K562 (cell line): ENCODE data around the gene SLC6A6. TPM values are rescaled to one million over a fixed set of nuclear protein-coding genes. Genes with fewer than 3 reads are reported as not detected.

ENCODE experiments used
- ATAC-seq: fragments of 200-7000 bp; cut with Tn5 transposase; 3 replicates; pipeline ENCODE4 v1.9.1; 2020; ENCODE audit warnings: moderate library complexity
- BruUV-seq: library from RNA; stranded (reverse); fragments of 400-500 nt; replicated peaks from 2 replicates; lab custom pipeline; 2021; lab: Mats Ljungman, UMichigan
- CTCF ChIA-PET: fragments of 300-600 bp; formaldehyde crosslinking; extraction: SDS; loops from one replicate; lab custom pipeline; 2021; ENCODE audit warnings: low intra/inter-chr PET ratio; lab: Yijun Ruan, JAX
- POLR2A ChIA-PET: fragments of 300-600, 350-650 bp; sonication (Branson Sonifier 250); formaldehyde crosslinking; extraction: SDS; loops from one replicate; lab custom pipeline; 2021; ENCODE audit warnings: antibody characterized with exemption, inconsistent platforms; lab: Yijun Ruan, JAX
- DNase-seq, 4 experiments: peaks; one replicate each; pipeline versions ENCODE4 v3.0.0 to v3.0.0-alpha.2; 2011 to 2018; ENCODE audit warnings: low spot score in 3 of 4, mixed read lengths in 3 of 4; ENCODE audit errors: extremely low read depth in 1 of 4
- FAIRE-seq: peaks from 2 replicates; lab custom pipeline; 2011; peaks lifted over from hg19 to GRCh38; lab: Jason Lieb, UNC
- H2AFZ ChIP-seq: 2 replicates; pipeline ENCODE4 v1.6.0; 2011; ENCODE audit warnings: low read depth, low read length, control low read depth, inconsistent platforms
- H3K27ac ChIP-seq: fragments of 200-600 bp; 3 replicates; pipeline ENCODE4 v1.8.0; 2011; ENCODE audit warnings: low read depth, mild to moderate bottlenecking, control low read depth, inconsistent platforms, low read length, moderate library complexity, mixed read lengths; ENCODE audit errors: extremely low read depth
- H3K27me3 ChIP-seq, 2 experiments: fragments of 300-600 bp in 1 of 2; 2 replicates in 1 of 2; 3 replicates in 1 of 2; pipeline versions ENCODE4 v1.6.0 to v1.8.0; 2011; ENCODE audit warnings: inconsistent platforms in 2 of 2, low read length in 2 of 2, mild to moderate bottlenecking in 1 of 2, mixed read lengths in 1 of 2, moderate library complexity in 1 of 2; ENCODE audit not compliant: control insufficient read depth in 2 of 2, insufficient read depth in 2 of 2
- H3K36me3 ChIP-seq: fragments of 300-600 bp; 3 replicates; pipeline ENCODE4 v1.8.0; 2011; ENCODE audit warnings: mild to moderate bottlenecking, low read length, inconsistent platforms; ENCODE audit not compliant: control insufficient read depth, insufficient read depth
- H3K4me1 ChIP-seq, 2 experiments: fragments of 200-600 bp in 1 of 2; replicated peaks in 1 of 2; 2 replicates in 1 of 2; 3 replicates in 1 of 2; pipeline versions ENCODE4 v1.5.1 to v1.8.0; 2011; ENCODE audit warnings: inconsistent platforms in 2 of 2, low read length in 2 of 2, mild to moderate bottlenecking in 1 of 2, mixed read lengths in 1 of 2, moderate library complexity in 1 of 2; ENCODE audit not compliant: control insufficient read depth in 2 of 2, insufficient read depth in 2 of 2
- H3K4me2 ChIP-seq: 2 replicates; pipeline ENCODE4 v1.6.1; 2011; ENCODE audit warnings: low read length, control low read depth, inconsistent platforms, mixed read lengths; ENCODE audit not compliant: insufficient read depth
- H3K4me3 ChIP-seq: fragments of 200-600 bp; sonication (generic), shearing (Covaris generic); 2 replicates; pipeline ENCODE4 v1.5.1; 2016; ENCODE audit warnings: control low read depth, inconsistent platforms
- H3K79me2 ChIP-seq: fragments of 200-600 bp; 3 replicates; pipeline ENCODE4 v1.8.0; 2011; ENCODE audit warnings: low read length, inconsistent platforms; ENCODE audit not compliant: control insufficient read depth, insufficient read depth
- H3K9ac ChIP-seq, 2 experiments: 2 replicates each; pipeline versions ENCODE4 v1.6.0 to v1.6.1; 2011; ENCODE audit warnings: low read depth in 2 of 2, low read length in 2 of 2, control low read depth in 1 of 2, inconsistent platforms in 1 of 2, mild to moderate bottlenecking in 1 of 2, mixed read lengths in 1 of 2; ENCODE audit not compliant: insufficient read depth in 1 of 2
- H3K9me1 ChIP-seq: one replicate; pipeline ENCODE4 v1.6.0; 2011; ENCODE audit warnings: inconsistent platforms, mild to moderate bottlenecking, low read length, moderate library complexity; ENCODE audit not compliant: control insufficient read depth, insufficient read depth
- H3K9me3 ChIP-seq: replicated peaks from 2 replicates; pipeline ENCODE4 v1.5.1; 2011; ENCODE audit warnings: low read depth, low read length, inconsistent platforms; ENCODE audit not compliant: control insufficient read depth, insufficient read depth
- H4K20me1 ChIP-seq: replicated peaks from 2 replicates; pipeline ENCODE4 v1.6.1; 2011; ENCODE audit warnings: low read length, inconsistent platforms, mixed read lengths; ENCODE audit not compliant: control insufficient read depth, insufficient read depth
- ARID3A ChIP-seq: IDR thresholded peaks from 2 replicates; pipeline ENCODE4 v1.6.1; 2012; ENCODE audit warnings: low read depth, low read length, improper control_type of control experiment, borderline replicate concordance
- CBFB ChIP-seq: sonication (generic); formaldehyde crosslinking; IDR thresholded peaks from 2 replicates; pipeline ENCODE4 v1.4.0; 2020; ENCODE audit warnings: mild to moderate bottlenecking, missing genetic modification reagents
- CREM ChIP-seq: IDR thresholded peaks from 2 replicates; pipeline ENCODE4 v1.6.1; 2014; ENCODE audit warnings: antibody characterized with exemption, low read depth
- HCFC1 ChIP-seq: IDR thresholded peaks from 2 replicates; pipeline ENCODE4 v1.6.1; 2012; ENCODE audit warnings: low read depth, low read length, improper control_type of control experiment
- HNRNPLL ChIP-seq: fragments of 200-400 bp; formaldehyde crosslinking; IDR thresholded peaks from 2 replicates; pipeline ENCODE4 v1.6.1; 2017; ENCODE audit warnings: low read length, low read depth, mild to moderate bottlenecking; ENCODE audit not compliant: poor library complexity, severe bottlenecking
- IFI16 ChIP-seq: fragments of 250-450 bp; sonication (Bioruptor Pico); IDR thresholded peaks from 2 replicates; pipeline ENCODE4 v2.1.2; 2022; ENCODE audit warnings: mild to moderate bottlenecking, inconsistent platforms
- LEF1 ChIP-seq: fragments of 450-650 bp; IDR thresholded peaks from 2 replicates; pipeline ENCODE4 v1.6.1; 2016; ENCODE audit warnings: mild to moderate bottlenecking
- NFXL1 ChIP-seq: fragments of 450-650 bp; formaldehyde crosslinking; IDR thresholded peaks from 2 replicates; pipeline ENCODE4 v1.4.0; 2021; ENCODE audit warnings: mild to moderate bottlenecking
- NR3C1 ChIP-seq: sonication (generic); formaldehyde crosslinking; IDR thresholded peaks from 2 replicates; pipeline ENCODE4 v1.8.1; 2022; ENCODE audit warnings: missing genetic modification reagents
- POU5F1 ChIP-seq: fragments of 150-350 bp; IDR thresholded peaks from 2 replicates; pipeline ENCODE4 v1.6.1; 2014; ENCODE audit warnings: borderline replicate concordance, low read length, low read depth, mild to moderate bottlenecking; ENCODE audit not compliant: partially characterized antibody
- PRMT5 ChIP-seq: sonication (generic); formaldehyde crosslinking; IDR thresholded peaks from 2 replicates; pipeline ENCODE4 v1.5.0; 2020; ENCODE audit warnings: missing genetic modification reagents
- PTRF ChIP-seq: fragments of 450-650 bp; IDR thresholded peaks from 2 replicates; pipeline ENCODE4 v1.6.1; 2016; ENCODE audit warnings: mild to moderate bottlenecking, missing genetic modification characterization, missing compliant biosample characterization
- RBM22 ChIP-seq: fragments of 200-400 bp; formaldehyde crosslinking; IDR thresholded peaks from 2 replicates; pipeline ENCODE4 v1.6.1; 2018; ENCODE audit warnings: low read length, low read depth; ENCODE audit not compliant: poor library complexity, severe bottlenecking
- SMAD2 ChIP-seq: fragments of 150-350 bp; IDR thresholded peaks from 2 replicates; pipeline ENCODE4 v1.6.1; 2014; ENCODE audit warnings: low read depth, mild to moderate bottlenecking, low read length
- SRF ChIP-seq, 2 experiments: fragments of 250-450, 450-650 bp in 1 of 2; sonication (Bioruptor Pico) in 1 of 2; sonication (generic) in 1 of 2; formaldehyde crosslinking; IDR thresholded peaks; 2 replicates each; pipeline versions ENCODE4 v1.5.0 to v1.5.1; 2020 to 2022; ENCODE audit warnings: mild to moderate bottlenecking in 1 of 2, missing genetic modification reagents in 1 of 2
- TFAP4 ChIP-seq: sonication (generic); formaldehyde crosslinking; IDR thresholded peaks from 2 replicates; pipeline ENCODE4 v1.8.0; 2022; ENCODE audit warnings: missing genetic modification reagents, mild to moderate bottlenecking, moderate library complexity, borderline replicate concordance
- XRCC5 ChIP-seq: fragments of 200-400 bp; formaldehyde crosslinking; IDR thresholded peaks from 2 replicates; pipeline ENCODE4 v1.6.1; 2017; ENCODE audit warnings: low read depth, mild to moderate bottlenecking, low read length
- ZBTB9 ChIP-seq: fragments of 450-650 bp; formaldehyde crosslinking; IDR thresholded peaks from 2 replicates; pipeline ENCODE4 v1.4.0; 2020; ENCODE audit warnings: mild to moderate bottlenecking, moderate library complexity
- ZFPM2 ChIP-seq: fragments of 250-450 bp; sonication (Bioruptor Pico); IDR thresholded peaks from 2 replicates; pipeline ENCODE4 v1.5.1; 2022; ENCODE audit warnings: mild to moderate bottlenecking
- ZNF668 ChIP-seq: fragments of 250-450 bp; sonication (Bioruptor Pico); IDR thresholded peaks from 2 replicates; pipeline ENCODE4 v1.8.0; 2022; ENCODE audit warnings: mild to moderate bottlenecking, inconsistent platforms
- WGBS: fragments of 100-300 bp; shearing (Covaris generic); methylation state at CpG from one replicate; pipeline ENCODE4 v1.1.6; 2016; ENCODE audit warnings: low coverage, mixed read lengths; ENCODE audit not compliant: insufficient coverage; ENCODE audit errors: missing lambda C conversion rate; 5-methylcytosine and 5-hydroxymethylcytosine counted together
- in situ Hi-C: fragments of 300-500 bp; cut with MboI; formaldehyde crosslinking; loops from 4 replicates; pipeline ENCODE4 v1.15.0; 2018; ENCODE audit warnings: inconsistent platforms, mixed read lengths
- intact Hi-C: fragments of 100-400 bp; cut with micrococcal nuclease; formaldehyde crosslinking; loops from 2 replicates; pipeline ENCODE4 v1.14.2; 2022
- polyA plus RNA-seq, 8 experiments: library from polyadenylated mRNA; depleted of rRNA in 4 of 8; stranded (reverse) in 5 of 8; unstranded in 3 of 8; fragments of >200 nt; fragmentation: Nextera tagmentation in 2 of 8; fragmentation: Illumina TruSeq in 1 of 8; extraction: Ambion mirVana in 2 of 8; extraction: Trizol in 1 of 8; gene quantifications; 2 replicates each; pipeline versions ENCODE4 v1.2.1 to v1.2.3, GENCODE V29; 2011 to 2014; ENCODE audit warnings: inconsistent platforms in 1 of 8, missing spikeins in 1 of 8
- total RNA-seq, 7 experiments: library from RNA; depleted of rRNA in 6 of 7; stranded (reverse); fragments of >200 nt in 6 of 7; fragmentation: Illumina TruSeq in 2 of 7; extraction: Trizol in 2 of 7; gene quantifications; 2 replicates each; pipeline versions ENCODE4 v1.2.1 to v1.2.3, GENCODE V29; 2011 to 2021; ENCODE audit warnings: low replicate concordance in 1 of 7

The SLC6A6 gene
- total and polyA plus RNA-seq, 9 of the 15 experiments (the other 6 are each of a cell fraction or from before 2014, with no cell fraction given): 12.3 to 203 (median 93.2) TPM

GRCh38 chr3:14411166-14411526 is 8.7 kb downstream of the SLC6A6 start:
- Histone ChIP-seq H3K4me2 (peak overlapping the region; percentile 86), H3K27ac (peak overlapping the region; percentile 100), H3K4me1 (peaks cover 59 to 67% of the 10 kb centered on the region in 2 experiments), H3K9me1 (peaks cover 4% of the 10 kb centered on the region), H4K20me1 (no peaks in the 10 kb centered on the region; the same call in none of the 2 replicates), H3K9me3 (no peaks in the 10 kb centered on the region), H3K36me3 (peaks cover 96% of the 10 kb centered on the region), H3K27me3 (no peaks in the 10 kb centered on the region), H3K79me2 (peaks cover 99% of the 10 kb centered on the region), H3K4me3 (no peak overlapping the region), H3K9ac (peak overlapping the region; percentile 78 to 94; a peak in 3 of 4 replicates), H2AFZ (no peak overlapping the region)
- WGBS: 74% methylated on average over 9 of the region's 9 CpGs
- no peak for ATAC-seq
- intact Hi-C loops (no loop called here), in situ Hi-C loops (no loop called here)
- no TSS peak for BruUV-seq
- no peak for FAIRE-seq
- ChIA-PET POLR2A (interaction anchor here (0.7 to 1.2 kb wide), 2 partner anchors 71 to 225 kb away, joined by 3 read pairs; no protein-coding TSS in a partner anchor), CTCF (interaction anchor here (0.7 kb wide), 1 partner anchor 101 kb away, joined by 3 read pairs; no protein-coding TSS in a partner anchor)
- DNase-seq: no peak
- TF ChIP-seq HCFC1 (no peak), ARID3A (no peak), HNRNPLL (no peak), ZNF668 (peak; percentile 79), SRF (CRISPR knock-in tag; IDR thresholded peaks at IDR 0.05) (no peak), NFXL1 (CRISPR knock-in tag) (peak; percentile 32; the same call in 1 of the 2 replicates), NR3C1 (CRISPR knock-in tag) (no peak), IFI16 (CRISPR knock-in tag) (no peak), PRMT5 (CRISPR knock-in tag) (no peak), LEF1 (no peak), CBFB (CRISPR knock-in tag) (peak; percentile 11; the same call in 1 of the 2 replicates), ZBTB9 (0 out of 2 replicates have a peak, but pooled peaks have one; percentile 9), CREM (no peak), TFAP4 (CRISPR knock-in tag) (no peak), XRCC5 (no peak; the same call in 1 of the 2 replicates), ZFPM2 (CRISPR knock-in tag) (0 out of 2 replicates have a peak, but pooled peaks have one; percentile 41), SMAD2 (no peak), POU5F1 (no peak), RBM22 (no peak), PTRF (tag) (no peak)
